ENCODE measurements around the gene HAGHL. TPM values are rescaled to one million over a fixed set of nuclear protein-coding genes. Genes with fewer than 3 reads are reported as not detected.

The HAGHL gene
- total and polyA plus RNA-seq, 2 of the 8 experiments (the other 6 are each of a cell fraction or from before 2014, with no cell fraction given) = 26.6 to 26.9 TPM

DNA sequence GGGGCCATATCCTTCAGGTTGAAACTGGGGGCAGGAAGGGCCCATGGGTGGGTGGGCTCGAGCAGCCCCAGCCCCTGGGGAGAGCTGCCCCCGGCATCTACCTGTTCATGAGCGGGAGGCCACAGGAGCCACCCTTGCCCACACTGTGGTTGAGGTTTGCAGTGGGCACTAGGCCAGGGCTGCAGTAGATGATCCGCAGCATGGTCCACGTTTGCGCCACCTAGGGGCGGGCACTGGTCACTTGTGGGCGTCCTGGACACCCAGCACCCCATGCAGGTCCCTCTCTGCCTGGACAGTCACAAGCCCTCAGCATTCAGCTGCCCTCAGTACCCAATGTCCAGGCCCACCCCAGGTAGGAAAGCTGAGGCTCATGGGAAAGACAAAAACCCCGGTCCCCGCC is 40.9 kb upstream of the HAGHL start:
- H3K4me2 ChIP-seq (ENCODE audit: insufficient read depth in 1 of 2, low read depth in 2 of 2, low read length in 2 of 2) = no peak overlapping the region
- DNase-seq (ENCODE audit: low read depth in 1 of 2, low spot score in 2 of 2) = peak in 1 of 2 experiments; percentile 78
- no peak overlapping the region for H2AK5ac ChIP-seq (ENCODE audit: low read depth, low read length)
- no peak overlapping the region for H2BK15ac ChIP-seq (ENCODE audit: low read length)
- H3K27me3 ChIP-seq (replicated peaks in 1 of 4; ENCODE audit: control insufficient read depth in 3 of 4, extremely low read depth in 1 of 4, insufficient read depth in 3 of 4, low read length in 3 of 4) = peaks cover 0 to 2% (median under 1%) of the 10 kb centered on the region in 4 experiments; a peak in 1 of 7 replicates
- no peak overlapping the region for H3K9ac ChIP-seq (replicated peaks in 1 of 4; ENCODE audit: extremely low read depth in 1 of 4, low read depth in 3 of 4, low read length in 3 of 4)
- H3K4ac ChIP-seq (replicated peaks; ENCODE audit: insufficient read length, low read depth, low read length) = no peak overlapping the region
- H4K20me1 ChIP-seq (replicated peaks in 1 of 2; ENCODE audit: control insufficient read depth in 1 of 2, insufficient read depth in 2 of 2, low read length in 2 of 2) = peaks cover 4 to 33% of the 10 kb centered on the region in 2 experiments
- no peak overlapping the region for H4K5ac ChIP-seq (ENCODE audit: insufficient read length, low read depth, low read length)
- peaks cover 10% of the 10 kb centered on the region for H3K79me1 ChIP-seq (ENCODE audit: low read depth, low read length)
- ChIA-PET CTCF (ENCODE audit: partially characterized antibody) (interaction anchor here (0.6 to 6.0 kb wide), 18 partner anchors 10 to 315 kb away, joined by 3 to 75 read pairs (median 3); partner anchors contain the start of genes FBXL16, RHBDL1, RHOT2 and WDR90), POLR2A (ENCODE audit: partially characterized antibody) (interaction anchor here (0.8 to 2.5 kb wide), 10 partner anchors 10 to 98 kb away, joined by 3 to 6 read pairs (median 4); partner anchors contain the start of genes RHBDL1 and RHOT2)
- FAIRE-seq = no peak
- peaks cover 15% of the 10 kb centered on the region for H3K23me2 ChIP-seq (ENCODE audit: low read depth, low read length)
- no peak overlapping the region for H2BK120ac ChIP-seq (replicated peaks; ENCODE audit: low read depth, low read length)
- no peak overlapping the region for H3K27ac ChIP-seq (ENCODE audit: low read depth, low read length)
- 84% methylated on average over 10 of the region's 10 CpGs; no CpG with 5 or more reads in 1 of the 2 experiments for WGBS, 2 experiments (ENCODE audit: extremely low coverage in 1 of 2, insufficient coverage in 1 of 2, insufficient read length in 1 of 2, insufficient replicate concordance in 2 of 2, low coverage in 1 of 2, low lambda C conversion rate in 2 of 2, missing lambda C conversion rate in 1 of 2)
- H3K56ac ChIP-seq (replicated peaks; ENCODE audit: insufficient read length, low read depth, low read length) = no peak overlapping the region
- no peak overlapping the region for H2BK12ac ChIP-seq (ENCODE audit: low read depth, low read length)
- peaks cover 0 to 11% of the 10 kb centered on the region in 2 experiments; a peak in 1 of 4 replicates for H3K79me2 ChIP-seq (ENCODE audit: control insufficient read depth in 1 of 2, insufficient read depth in 2 of 2, low read length in 2 of 2)
- no peaks in the 10 kb centered on the region for H3K9me3 ChIP-seq (ENCODE audit: insufficient read depth in 2 of 2, low read depth in 1 of 2, low read length in 1 of 2)
- H3K23ac ChIP-seq (ENCODE audit: insufficient read length) = no peak overlapping the region
- no peak for TF ChIP-seq BACH1 (IDR thresholded peaks at IDR 0.05; ENCODE audit: low read length)
- TF ChIP-seq, protein P1, sequence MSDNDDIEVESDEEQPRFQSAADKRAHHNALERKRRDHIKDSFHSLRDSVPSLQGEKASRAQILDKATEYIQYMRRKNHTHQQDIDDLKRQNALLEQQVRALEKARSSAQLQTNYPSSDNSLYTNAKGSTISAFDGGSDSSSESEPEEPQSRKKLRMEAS (IDR thresholded peaks at IDR 0.05) = peak; percentile 48; the same call in 1 of the 2 replicates
- no peak; the same call in 1 of the 2 replicates for TF ChIP-seq CREB1 (IDR thresholded peaks at IDR 0.05)
- peak; percentile 46; the same call in 1 of the 2 replicates for TF ChIP-seq GABPA (IDR thresholded peaks at IDR 0.05; ENCODE audit: borderline replicate concordance, insufficient read depth, low read length)
- TF ChIP-seq, protein P2, sequence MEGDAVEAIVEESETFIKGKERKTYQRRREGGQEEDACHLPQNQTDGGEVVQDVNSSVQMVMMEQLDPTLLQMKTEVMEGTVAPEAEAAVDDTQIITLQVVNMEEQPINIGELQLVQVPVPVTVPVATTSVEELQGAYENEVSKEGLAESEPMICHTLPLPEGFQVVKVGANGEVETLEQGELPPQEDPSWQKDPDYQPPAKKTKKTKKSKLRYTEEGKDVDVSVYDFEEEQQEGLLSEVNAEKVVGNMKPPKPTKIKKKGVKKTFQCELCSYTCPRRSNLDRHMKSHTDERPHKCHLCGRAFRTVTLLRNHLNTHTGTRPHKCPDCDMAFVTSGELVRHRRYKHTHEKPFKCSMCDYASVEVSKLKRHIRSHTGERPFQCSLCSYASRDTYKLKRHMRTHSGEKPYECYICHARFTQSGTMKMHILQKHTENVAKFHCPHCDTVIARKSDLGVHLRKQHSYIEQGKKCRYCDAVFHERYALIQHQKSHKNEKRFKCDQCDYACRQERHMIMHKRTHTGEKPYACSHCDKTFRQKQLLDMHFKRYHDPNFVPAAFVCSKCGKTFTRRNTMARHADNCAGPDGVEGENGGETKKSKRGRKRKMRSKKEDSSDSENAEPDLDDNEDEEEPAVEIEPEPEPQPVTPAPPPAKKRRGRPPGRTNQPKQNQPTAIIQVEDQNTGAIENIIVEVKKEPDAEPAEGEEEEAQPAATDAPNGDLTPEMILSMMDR (IDR thresholded peaks at IDR 0.05; ENCODE audit: control extremely low read depth in 1 of 3, insufficient read depth in 1 of 3, low read depth in 1 of 3, low read length in 3 of 3) = peak in 2 of 3 experiments; percentile 52 to 80; a peak in 3 of 4 replicates
- 0 out of 2 replicates have a peak, but pooled peaks have one; percentile 48 for TF ChIP-seq EGR1 (IDR thresholded peaks at IDR 0.05; ENCODE audit: borderline replicate concordance, low read depth, low read length)
- TF ChIP-seq SUZ12 (IDR thresholded peaks at IDR 0.05; ENCODE audit: low read length) = no peak
- TF ChIP-seq RAD21 (IDR thresholded peaks at IDR 0.05 in 1 of 2, conservative IDR thresholded peaks at IDR 0.05 in 1 of 2; ENCODE audit: low read depth in 2 of 2, low read length in 2 of 2) = peak in 1 of 2 experiments; percentile 34; a peak in 1 of 4 replicates
- no peak overlapping the region for H2BK20ac ChIP-seq (ENCODE audit: low read length)
- no peak overlapping the region for H4K91ac ChIP-seq (replicated peaks; ENCODE audit: insufficient read length, low read length)
- H2BK5ac ChIP-seq (ENCODE audit: low read depth, low read length) = no peak overlapping the region
- H3K4me1 ChIP-seq (replicated peaks in 1 of 4; ENCODE audit: control insufficient read depth in 3 of 4, insufficient read depth in 4 of 4, low read length in 3 of 4) = peaks cover 0 to 21% (median 15%) of the 10 kb centered on the region in 4 experiments; a peak in 5 of 7 replicates
- no peak overlapping the region for H3K18ac ChIP-seq (ENCODE audit: extremely low read depth, low read length)
- no peak overlapping the region for H2AFZ ChIP-seq (ENCODE audit: low read length)
- no peak overlapping the region for H3K4me3 ChIP-seq (ENCODE audit: extremely low read depth in 1 of 4, insufficient read depth in 2 of 4, low read depth in 3 of 4, low read length in 4 of 4)
- no peak overlapping the region for H3K14ac ChIP-seq (ENCODE audit: insufficient read length)
- no peak overlapping the region for H4K8ac ChIP-seq (ENCODE audit: extremely low read depth, insufficient read depth, low read length)
- peaks cover 4 to 28% (median 15%) of the 10 kb centered on the region in 4 experiments; a peak in 7 of 8 replicates for H3K36me3 ChIP-seq (ENCODE audit: control insufficient read depth in 2 of 4, insufficient read depth in 4 of 4, low read length in 3 of 4)

Measured in H1 (cell line).